ENCODE data around the gene DLG2.
"Not testable (repeated sequence)": the region's sequence is repeated elsewhere in the genome, so short reads cannot be mapped to it uniquely, and the experiment has no call there.

Gene DLG2

DNA sequence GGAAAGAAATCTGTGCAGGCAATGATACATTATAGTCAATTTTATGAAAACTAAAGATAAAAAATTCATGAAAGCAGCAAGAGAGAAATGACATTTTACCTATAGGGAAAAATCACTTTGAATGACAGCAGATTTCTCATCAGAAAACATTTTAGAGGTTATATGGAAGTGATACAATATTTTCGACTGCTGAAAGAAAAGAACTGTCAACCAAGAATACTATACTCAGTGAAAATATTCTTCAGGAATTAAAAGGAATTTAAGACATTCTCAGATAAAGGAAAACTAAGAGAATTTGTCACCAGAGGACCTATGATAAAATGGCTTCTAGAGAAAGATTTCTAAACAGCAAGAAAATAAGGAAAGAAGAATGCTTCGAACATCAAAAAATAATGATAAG lies 820.8 kb downstream of the DLG2 start:
- in situ Hi-C loops (cut with MboI; ENCODE audit: low sequenced_read_pairs) = no loop called here

DNA sequence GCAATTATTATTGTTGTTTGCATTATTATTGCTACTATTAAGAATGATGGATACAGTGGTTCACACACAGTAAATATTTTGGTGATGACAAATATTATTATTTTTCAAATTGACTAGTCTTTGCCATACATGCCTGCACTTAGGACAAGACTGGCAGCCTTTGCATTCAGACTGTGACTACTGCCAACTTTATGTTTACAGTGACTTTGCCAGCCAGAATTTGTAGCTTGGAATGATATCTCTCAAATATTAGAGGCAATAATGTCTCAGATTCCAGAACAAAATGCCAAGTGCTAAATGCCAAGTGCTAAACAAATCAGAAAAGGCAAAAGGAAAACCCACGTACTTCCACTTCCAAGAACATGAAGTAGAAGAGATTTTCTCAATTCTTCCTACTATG lies 823.1 kb downstream of the DLG2 start:
- in situ Hi-C loops (cut with MboI; ENCODE audit: low sequenced_read_pairs) = no loop called here

DNA sequence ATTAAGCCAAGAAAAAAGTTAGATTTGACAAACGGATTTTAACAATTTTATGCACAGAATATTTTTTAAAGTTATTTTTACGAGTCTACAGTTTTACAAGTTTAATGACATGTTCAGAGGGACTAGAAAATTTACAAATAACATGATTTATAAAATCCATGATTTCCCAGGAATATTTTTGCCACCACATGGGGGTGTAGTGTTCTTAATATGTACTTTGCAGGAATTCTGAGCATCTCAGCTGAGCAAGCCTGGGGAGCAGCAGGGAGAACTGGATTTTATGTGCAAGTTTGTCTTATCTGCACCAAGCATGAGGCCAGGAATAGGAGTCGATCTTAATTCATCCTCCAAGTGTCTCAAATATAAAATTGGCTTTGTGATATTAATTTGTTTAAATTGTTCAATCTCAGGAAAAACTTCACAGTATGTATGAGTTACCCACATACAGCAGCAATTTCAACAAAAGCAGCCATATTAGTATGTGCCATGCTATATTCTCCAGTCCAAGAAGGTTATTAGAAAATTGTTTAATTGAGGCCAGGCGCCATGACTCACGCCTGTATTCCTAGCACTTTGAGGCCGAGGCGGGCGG lies 826.3 kb downstream of the DLG2 start:
- in situ Hi-C loops (cut with MboI; ENCODE audit: low sequenced_read_pairs) = no loop called here

DNA sequence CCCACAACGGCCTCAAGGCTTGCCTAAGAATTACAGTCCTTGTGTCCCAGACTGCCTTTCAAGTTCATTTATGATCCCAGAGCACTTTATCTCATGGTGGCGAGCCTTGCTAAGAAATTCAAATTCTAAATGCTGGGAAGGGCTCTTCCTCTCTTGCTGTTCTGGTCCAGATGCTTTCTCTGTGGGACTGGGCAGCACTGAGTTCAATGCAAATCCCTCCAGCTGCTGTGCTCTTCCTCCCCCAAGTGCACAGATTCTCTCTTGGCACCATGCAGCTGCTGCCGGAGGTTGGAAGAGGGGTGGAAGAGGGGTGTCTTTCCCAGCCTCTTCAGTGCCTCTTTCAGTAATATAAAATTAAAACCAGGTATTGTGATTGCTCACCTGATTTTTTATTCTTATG lies 828.0 kb downstream of the DLG2 start:
- in situ Hi-C loops (cut with MboI; ENCODE audit: low sequenced_read_pairs) = no loop called here

DNA sequence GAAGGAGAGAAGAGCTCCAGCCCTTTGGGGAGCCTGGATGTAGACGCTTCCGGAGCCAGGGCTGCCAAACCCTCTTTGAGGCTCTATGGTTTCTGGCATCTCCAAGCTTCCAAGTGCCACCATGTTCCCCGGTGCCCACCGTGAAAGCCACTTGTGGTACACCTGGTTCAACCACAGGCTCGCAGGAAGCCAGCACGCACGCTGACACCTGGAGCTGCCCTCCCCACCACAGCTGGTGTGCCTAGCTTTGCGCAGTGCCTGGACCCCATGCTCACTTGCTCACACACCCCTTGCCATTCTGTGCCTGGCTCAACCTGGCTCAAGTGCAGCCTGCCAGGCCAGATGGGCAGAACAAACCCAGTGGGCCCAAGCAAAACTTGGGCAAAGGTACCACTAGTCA lies 831.4 kb downstream of the DLG2 start:
- in situ Hi-C loops (cut with MboI; ENCODE audit: low sequenced_read_pairs) = no loop called here

DNA sequence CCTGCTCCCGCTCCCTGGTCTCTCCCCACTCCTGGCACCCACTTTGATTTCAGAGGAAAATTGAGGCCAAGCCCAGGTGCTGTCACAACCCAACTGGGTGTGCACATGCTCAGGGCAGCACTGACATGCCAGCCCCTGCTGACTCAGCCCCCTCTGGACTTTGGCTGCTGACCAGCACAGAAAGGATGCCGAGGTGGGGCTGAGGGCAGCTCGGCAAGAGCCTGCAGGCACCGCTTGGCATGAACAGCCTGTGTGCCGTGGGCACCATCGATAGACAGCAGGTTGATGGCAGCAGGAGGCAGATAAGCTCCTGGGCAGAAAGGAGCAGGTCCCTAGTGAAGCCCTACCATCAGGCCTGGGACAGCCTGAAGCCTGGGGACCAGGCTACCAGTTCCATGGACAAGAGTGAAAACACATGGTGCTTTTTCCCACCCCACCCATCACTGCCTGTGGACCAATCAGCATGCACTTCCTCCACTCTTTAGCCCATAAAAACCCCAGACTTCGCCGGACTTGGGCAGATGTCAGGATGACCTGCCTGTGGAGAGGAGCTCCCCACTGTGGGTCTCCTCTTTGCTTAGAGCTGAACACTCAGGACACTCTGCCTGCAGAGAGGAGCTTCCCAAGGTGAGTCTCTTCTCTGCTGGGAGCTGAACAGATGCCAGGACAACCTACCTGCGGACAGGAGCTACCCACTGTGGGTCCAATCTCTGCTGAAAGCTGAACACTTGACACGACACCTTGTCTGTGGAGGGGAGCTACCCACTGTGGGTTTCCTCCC lies 832.3 kb downstream of the DLG2 start:
- in situ Hi-C loops (cut with MboI; ENCODE audit: low sequenced_read_pairs) = no loop called here

DNA sequence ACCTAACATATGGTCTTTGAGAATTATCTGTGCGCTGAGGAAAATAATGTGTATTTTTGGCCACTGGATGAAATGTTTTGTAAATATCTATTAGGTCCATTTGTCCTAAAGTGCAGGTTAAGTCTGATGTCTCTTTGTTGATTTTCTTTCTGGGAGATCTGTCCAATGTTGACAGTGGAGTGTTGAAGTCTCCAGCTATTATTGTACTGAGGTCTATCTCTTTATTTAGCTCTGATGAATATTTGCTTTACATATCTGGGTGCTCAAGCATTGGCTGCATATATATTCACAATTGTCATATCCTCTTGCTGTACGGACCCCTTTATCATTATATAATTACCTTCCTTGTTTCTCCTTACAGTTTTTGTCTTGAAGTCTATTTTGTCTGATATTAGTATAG lies 833.8 kb downstream of the DLG2 start:
- in situ Hi-C loops (cut with MboI; ENCODE audit: low sequenced_read_pairs) = no loop called here

DNA sequence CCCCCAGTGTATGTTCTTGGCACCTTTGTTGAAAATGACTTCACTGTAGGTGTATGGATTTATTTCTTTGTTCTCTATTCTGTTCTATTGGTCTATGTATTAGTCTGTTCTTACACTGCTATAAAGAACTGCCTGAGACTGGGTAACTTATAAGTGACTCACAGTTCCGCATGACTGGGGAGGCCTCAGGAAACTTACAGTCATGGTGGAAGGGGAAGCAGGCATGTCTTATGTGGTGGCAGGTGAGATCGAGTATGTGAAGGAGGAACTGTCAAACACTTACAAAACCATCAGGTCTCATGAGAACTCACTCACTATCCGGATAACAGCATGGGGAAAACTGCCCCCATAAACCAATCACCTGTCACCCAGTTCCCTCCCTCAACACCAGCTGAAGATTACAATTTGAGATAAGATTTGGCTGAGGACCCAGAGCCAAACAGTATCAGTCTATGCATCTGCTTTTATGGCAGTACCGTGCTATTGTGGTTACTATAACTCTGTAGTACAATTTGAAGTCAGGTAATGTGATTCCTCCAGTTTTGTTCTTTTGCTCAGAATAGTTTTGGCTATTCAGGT lies 836.2 kb downstream of the DLG2 start:
- in situ Hi-C loops (cut with MboI; ENCODE audit: low sequenced_read_pairs) = no loop called here

DNA sequence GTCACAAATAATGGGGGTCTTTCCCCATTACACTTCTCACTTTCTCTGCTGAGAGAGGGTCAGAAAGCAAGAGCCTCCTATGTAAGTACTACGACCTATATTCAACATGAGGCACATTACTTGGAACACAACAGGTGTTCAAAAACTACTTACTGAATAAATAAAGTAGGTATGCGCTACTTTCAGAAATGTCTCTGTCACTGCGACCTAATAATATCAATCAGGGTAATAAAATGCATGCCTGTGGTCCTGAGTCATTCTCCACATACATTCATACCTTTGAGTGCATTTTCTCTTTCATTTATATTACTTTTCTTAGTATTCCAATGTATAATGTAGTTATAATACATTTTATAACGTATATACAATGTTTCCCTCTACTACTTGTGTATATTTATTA lies 838.9 kb downstream of the DLG2 start:
- in situ Hi-C loops (cut with MboI; ENCODE audit: low sequenced_read_pairs) = no loop called here

DNA sequence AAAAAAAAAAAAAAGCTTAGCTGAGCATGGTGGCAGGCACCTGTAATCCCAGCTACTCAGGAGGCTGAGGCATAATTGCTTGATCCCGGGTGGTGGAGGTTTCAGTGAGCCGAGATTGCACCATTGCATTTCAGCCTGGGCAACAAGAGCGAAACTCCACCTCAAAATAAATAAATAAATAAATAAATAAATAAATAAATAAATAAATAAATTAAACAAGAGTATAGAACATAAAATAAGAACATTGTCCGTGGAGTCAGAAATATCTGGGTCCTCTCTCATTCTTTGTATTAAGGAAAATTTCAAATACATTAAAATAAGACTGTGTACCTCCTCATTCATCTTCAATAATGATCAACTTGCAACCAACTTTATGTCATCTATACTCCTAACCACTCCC lies 843.0 kb downstream of the DLG2 start:
- in situ Hi-C loops (cut with MboI; ENCODE audit: low sequenced_read_pairs) = not testable (repeated sequence)

DNA sequence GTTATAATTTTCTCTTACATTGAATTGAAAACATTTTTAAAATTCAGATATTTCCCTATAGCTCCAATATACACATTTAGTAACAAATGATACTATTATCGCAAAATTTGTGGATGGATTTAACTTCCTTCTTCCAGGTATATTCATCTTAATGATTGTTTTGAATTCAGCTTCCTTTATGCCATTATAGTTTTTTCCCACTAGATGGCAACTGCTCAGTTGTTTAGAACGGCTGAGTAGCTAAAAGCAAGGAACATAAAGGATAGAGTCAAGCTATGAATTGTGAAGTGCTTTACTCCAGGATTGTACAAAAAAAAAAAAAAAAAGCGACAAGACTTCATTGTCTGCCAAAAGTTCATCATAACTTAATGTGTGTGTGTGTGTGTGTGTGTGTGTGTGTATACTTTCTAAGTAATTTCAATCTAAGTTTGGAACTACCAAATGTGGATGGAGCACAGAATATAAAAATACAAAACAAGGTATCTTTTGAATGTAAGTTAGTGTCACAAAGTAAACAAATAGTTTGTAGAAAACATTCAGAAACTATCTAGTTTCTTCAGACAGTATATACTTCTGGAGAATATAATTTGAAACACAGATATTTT lies 846.4 kb downstream of the DLG2 start:
- in situ Hi-C loops (cut with MboI; ENCODE audit: low sequenced_read_pairs) = no loop called here

DNA sequence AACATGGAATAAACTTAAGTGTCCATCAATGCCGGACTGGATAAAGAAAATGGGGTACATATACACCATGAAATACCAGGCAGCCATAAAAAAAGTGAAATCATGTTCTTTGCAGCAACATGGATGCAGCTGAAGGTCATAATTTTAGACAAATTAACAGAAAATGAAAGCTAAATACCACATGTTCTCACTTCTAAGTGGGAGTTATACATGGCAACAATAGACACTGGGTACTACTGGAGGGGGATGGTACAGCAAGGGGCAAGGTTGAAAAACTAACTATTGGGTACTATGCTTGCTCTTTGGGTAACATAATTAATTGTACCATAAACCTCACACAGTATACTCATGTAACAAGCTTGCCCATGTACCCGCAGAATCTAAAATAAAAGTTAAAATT lies 851.6 kb downstream of the DLG2 start:
- in situ Hi-C loops (cut with MboI; ENCODE audit: low sequenced_read_pairs) = no loop called here

DNA sequence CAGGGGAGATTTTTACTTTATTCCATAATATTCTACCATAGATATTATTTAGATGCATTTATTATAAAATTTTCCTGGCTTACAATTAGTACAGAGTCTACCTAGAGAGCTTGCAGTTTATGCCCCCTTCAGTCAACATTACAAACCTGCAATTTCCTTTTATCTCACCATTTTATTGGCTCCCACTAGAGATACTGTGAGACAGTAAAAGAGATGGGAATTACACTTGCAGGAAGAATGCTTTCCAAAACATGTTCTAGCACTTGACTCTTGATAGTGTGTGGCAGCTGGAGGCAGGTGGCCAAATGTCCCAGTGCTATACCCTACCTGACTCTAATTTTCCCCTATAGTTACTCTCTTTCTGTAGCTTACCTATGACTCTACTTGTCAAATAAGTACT lies 863.2 kb downstream of the DLG2 start:
- in situ Hi-C loops (cut with MboI; ENCODE audit: low sequenced_read_pairs) = no loop called here

DNA sequence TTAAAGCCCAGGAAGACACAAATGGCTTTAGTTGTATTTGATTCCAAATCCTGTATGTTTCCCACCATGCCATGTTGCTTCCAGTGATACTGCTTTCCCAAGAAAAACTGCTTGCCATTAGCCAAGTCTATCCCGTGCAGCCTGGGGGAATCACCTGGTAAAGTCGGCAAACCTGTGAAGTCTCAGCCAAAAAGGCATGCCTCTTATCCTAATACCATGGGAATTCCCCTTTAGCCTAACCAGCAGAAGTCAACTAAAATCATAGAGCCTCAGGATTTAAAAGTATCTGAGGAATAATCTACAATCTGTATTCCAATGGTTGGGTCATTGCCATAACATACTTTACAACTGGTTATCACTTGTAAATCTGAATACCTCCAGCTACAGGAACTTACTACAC lies 869.4 kb downstream of the DLG2 start:
- in situ Hi-C loops (cut with MboI; ENCODE audit: low sequenced_read_pairs) = no loop called here

DNA sequence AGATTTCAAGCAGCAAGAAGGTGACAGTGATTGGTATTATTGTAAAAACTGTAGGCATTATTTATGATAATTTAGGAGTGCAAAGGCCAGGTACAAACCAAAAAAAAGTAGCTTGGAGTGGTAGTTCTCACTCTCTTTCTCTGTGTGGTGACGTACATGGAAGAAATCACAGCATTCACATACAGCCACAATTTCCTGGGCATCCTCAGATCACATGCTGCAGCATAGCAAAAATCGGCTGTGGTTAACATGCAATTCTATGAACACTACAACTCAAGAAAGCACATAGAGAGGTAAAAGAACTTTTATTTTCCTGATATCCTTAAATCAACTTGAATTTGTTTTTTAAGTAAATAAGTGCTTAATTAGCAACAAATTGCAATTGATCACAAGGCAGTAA lies 875.8 kb downstream of the DLG2 start:
- in situ Hi-C loops (cut with MboI; ENCODE audit: low sequenced_read_pairs) = no loop called here

DNA sequence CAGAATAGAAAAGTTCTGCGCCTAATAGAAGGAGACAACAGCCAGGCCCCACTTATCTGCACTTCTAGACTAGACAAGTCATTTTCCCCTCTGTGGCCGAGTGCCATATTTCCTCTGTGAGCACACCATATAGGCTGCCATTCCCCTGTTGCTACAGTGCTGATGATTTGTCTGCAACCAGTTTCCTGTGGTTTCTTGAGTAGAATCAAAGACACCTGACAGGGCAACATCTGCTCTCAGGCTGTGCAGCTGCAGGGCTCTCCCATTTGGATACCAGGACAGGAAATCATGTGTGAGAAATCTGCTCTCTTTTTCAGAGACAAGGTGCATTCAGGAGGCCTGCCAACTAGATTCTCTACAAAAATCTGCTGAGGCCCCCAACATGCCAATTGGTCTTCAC lies 879.3 kb downstream of the DLG2 start:
- in situ Hi-C loops (cut with MboI; ENCODE audit: low sequenced_read_pairs) = no loop called here

DNA sequence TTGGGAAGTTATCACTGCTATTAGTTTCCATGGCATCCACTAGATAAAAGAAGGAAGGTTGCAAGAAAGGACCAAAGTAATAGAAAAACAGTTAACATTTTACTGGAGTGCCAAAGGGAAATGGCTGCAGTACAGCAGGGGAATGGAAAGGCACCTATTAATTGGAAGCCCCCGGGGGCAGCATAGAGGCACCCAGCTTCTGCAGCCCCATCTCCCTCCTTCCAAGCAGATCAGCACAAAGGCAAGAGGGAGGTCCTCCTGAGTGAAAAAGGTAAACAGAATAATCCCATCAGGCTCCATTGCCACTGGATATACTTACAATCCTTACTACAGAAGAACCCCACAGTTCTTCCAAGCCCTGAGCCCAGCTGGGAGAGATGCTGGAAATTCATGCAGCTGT lies 887.1 kb downstream of the DLG2 start:
- in situ Hi-C loops (cut with MboI; ENCODE audit: low sequenced_read_pairs) = no loop called here

DNA sequence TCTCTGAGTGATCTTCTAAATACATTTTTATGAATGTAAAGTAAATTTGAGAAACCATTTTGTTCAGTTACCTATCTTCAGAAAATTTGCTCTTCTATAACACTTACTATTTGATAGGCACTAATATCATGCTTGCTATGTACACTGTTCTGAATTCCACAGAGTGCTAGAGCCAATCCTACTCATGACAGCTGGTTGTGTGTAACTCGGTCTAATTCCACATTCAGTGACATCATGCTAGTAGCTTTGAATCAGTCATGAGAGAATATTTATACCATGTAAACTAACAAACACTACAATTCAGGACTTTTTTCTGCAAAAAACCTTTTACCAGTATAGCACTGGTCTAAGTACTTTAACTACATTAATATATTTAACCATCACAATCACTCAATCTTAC lies 902.9 kb downstream of the DLG2 start:
- in situ Hi-C loops (cut with MboI; ENCODE audit: low sequenced_read_pairs) = no loop called here

DNA sequence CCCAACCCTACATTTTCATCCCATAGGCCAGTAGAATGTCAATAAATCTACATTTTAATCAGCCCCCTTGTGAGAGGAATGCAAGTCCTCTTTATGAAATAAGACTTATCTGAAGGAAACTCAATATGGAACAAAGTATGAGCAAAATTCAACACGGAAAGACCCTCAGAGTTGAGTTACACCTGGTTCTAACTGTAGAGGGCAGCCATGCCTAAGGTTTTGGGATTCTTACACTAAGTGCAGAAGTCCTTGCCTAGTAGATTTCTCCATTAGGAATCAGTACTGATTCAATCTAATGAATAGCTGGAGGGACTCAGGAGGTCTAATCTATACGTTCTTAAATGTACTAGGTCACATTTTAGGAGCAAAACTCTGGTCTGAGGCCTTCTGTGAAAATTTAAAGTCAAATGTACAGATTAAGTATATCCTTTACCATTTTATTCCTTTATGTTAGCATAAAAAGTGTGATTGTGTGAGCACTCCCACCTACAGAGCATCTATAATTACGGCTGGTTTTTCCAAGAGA lies 904.5 kb downstream of the DLG2 start:
- in situ Hi-C loops (cut with MboI; ENCODE audit: low sequenced_read_pairs) = no loop called here

DNA sequence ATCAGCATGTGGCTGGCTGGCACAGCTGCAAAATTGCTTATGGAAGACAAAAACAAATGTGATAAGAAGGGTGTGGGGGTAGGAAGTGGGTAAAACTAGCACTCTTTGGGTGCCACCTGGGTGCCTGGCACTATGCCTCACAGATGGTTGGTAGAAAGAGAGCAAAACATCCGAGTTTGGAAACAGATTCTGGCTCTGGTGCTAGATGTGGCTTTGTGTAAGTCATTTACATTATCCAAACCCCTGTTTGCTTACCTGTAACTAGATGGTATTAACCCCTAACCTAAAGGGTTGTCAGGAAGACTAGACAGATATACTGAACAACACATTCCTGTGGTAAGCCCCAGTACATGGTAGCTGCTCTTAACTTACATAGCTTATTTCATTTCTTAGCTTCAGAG lies 905.6 kb downstream of the DLG2 start:
- in situ Hi-C loops (cut with MboI; ENCODE audit: low sequenced_read_pairs) = no loop called here

DNA sequence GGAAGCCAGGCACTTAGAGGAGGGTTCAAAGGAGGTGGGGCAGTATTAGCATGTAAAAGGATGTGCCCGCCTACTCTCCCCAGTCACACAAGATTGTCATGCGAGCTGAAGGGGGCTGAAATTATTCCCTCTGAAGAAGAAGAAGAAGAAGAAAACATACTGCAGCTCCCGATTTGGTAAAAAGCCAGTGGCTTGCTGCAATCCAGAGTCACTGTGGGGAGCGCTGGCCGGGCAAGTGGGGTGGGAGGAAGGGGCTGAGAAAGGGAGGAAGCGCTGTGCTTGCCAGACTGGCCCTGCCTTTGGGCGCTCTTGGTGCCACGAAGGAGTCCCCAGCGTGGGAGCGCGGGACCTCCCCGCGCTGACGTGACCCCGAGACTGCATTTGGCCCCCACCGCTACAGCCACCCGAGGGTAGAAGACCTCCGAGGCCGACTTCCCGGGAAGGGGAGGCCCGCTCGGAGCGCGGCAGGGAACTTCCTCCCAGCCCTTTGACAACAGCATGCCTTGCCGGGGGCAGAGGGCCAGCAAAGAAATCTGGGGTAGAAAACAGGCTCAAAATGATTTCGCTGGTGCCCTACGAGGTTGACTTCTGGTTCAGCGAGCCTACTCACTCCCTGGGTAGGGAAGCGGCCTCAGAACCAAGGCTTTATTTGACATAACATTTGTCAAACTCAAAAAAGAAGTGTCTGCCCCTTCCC lies 906.3 kb downstream of the DLG2 start:
- in situ Hi-C loops (cut with MboI; ENCODE audit: low sequenced_read_pairs) = no loop called here

All from HL-60/S4 treated with phorbol 12-myristate 13-acetate at 8.2 ng/mL for 4 days and 3 days (cell line).